B cell (primary cell): Measurements from ENCODE around the gene CNOT8. TPM values are rescaled to one million over a fixed set of nuclear protein-coding genes. Genes with fewer than 3 reads are reported as not detected.

ENCODE experiments used
- ATAC-seq: fragments of 200-7000 bp; cut with Tn5 transposase; one replicate; pipeline ENCODE4 v1.10.0; 2021; ENCODE audit warnings: low read depth, mild to moderate bottlenecking, moderate number of reproducible peaks, moderate library complexity
- CTCF ChIA-PET: fragments of 350-600 bp; sonication (Branson Sonifier 250); formaldehyde crosslinking; loops from one replicate; lab custom pipeline; 2021; ENCODE audit warnings: antibody characterized with exemption, inconsistent platforms; lab: Charles Lee
- POLR2A ChIA-PET: fragments of 350-600 bp; sonication (Branson Sonifier 250); formaldehyde crosslinking; loops from one replicate; lab custom pipeline; 2021; ENCODE audit warnings: antibody characterized with exemption; lab: Charles Lee
- DNase-seq: peaks from one replicate; pipeline ENCODE4 v3.0.0; 2013
- H2AFZ ChIP-seq: 2 replicates; pipeline ENCODE4 v1.6.1; 2012; ENCODE audit warnings: mild to moderate bottlenecking, low read depth, low read length; ENCODE audit not compliant: insufficient read depth, poor library complexity, severe bottlenecking
- H3K27ac ChIP-seq, 2 donors: 1 replicate in 1 of 2; 2 replicates in 1 of 2; pipeline ENCODE4 v1.5.1; 2012 to 2013; ENCODE audit warnings: low read length in 2 of 2, mild to moderate bottlenecking in 2 of 2, moderate library complexity in 1 of 2
- H3K27me3 ChIP-seq, 4 experiments: fragments of 200-600 bp in 1 of 4; sonication (generic) in 1 of 4; replicated peaks in 1 of 4; 1 replicate in 2 of 4; 2 replicates in 2 of 4; pipeline versions ENCODE4 v1.6.1 to v1.7.0; 2013 to 2016; ENCODE audit warnings: low read length in 3 of 4, mild to moderate bottlenecking in 2 of 4, mixed read lengths in 1 of 4, moderate library complexity in 1 of 4; ENCODE audit not compliant: insufficient read depth in 4 of 4, control insufficient read depth in 3 of 4; ENCODE audit errors: control extremely low read depth in 1 of 4
- H3K36me3 ChIP-seq, 2 experiments: replicated peaks in 1 of 2; 1 replicate in 1 of 2; 2 replicates in 1 of 2; pipeline versions ENCODE4 v1.6.1 to v1.7.1; 2013; ENCODE audit warnings: low read length in 1 of 2; ENCODE audit not compliant: insufficient read depth in 2 of 2, control insufficient read depth in 1 of 2; ENCODE audit errors: control extremely low read depth in 1 of 2, extremely low read depth in 1 of 2
- H3K4me1 ChIP-seq, 2 donors: fragments of 200-600 bp in 1 of 2; sonication (generic) in 1 of 2; 1 replicate in 1 of 2; 2 replicates in 1 of 2; pipeline versions ENCODE4 v1.5.1 to v1.6.1; 2013 to 2017; ENCODE audit warnings: low read length in 2 of 2; ENCODE audit not compliant: control insufficient read depth in 2 of 2, insufficient read depth in 2 of 2
- H3K4me2 ChIP-seq: replicated peaks from 2 replicates; pipeline ENCODE3; 2012; ENCODE audit warnings: mild to moderate bottlenecking, low read depth, low read length; ENCODE audit not compliant: poor library complexity, severe bottlenecking
- H3K4me3 ChIP-seq, 5 experiments: fragments of 200-600 bp in 1 of 5; sonication (generic) in 1 of 5; 1 replicate in 3 of 5; 2 replicates in 2 of 5; pipeline versions ENCODE4 v1.5.1 to v1.7.0; 2011 to 2016; ENCODE audit warnings: low read length in 4 of 5, mild to moderate bottlenecking in 4 of 5, low read depth in 2 of 5, control low read depth in 1 of 5, moderate library complexity in 1 of 5; ENCODE audit not compliant: insufficient read depth in 1 of 5; ENCODE audit errors: control extremely low read depth in 1 of 5, extremely low read depth in 1 of 5
- H3K79me2 ChIP-seq: fragments of 200-600 bp; sonication (generic); one replicate; pipeline ENCODE4 v1.6.0; 2016; ENCODE audit warnings: low read length; ENCODE audit not compliant: control insufficient read depth, insufficient read depth
- H3K9ac ChIP-seq: fragments of 200-600 bp; sonication (generic); 2 replicates; pipeline ENCODE4 v1.6.1; 2017; ENCODE audit warnings: mild to moderate bottlenecking, low read length, moderate library complexity
- H3K9me3 ChIP-seq, 3 donors: one replicate each; pipeline versions ENCODE4 v1.6.1 to v1.7.1; 2013; ENCODE audit warnings: low read length in 2 of 3; ENCODE audit not compliant: control insufficient read depth in 2 of 3, insufficient read depth in 1 of 3; ENCODE audit errors: control extremely low read depth in 1 of 3
- H4K20me1 ChIP-seq: 2 replicates; pipeline ENCODE4 v1.6.0; 2012; ENCODE audit warnings: mild to moderate bottlenecking, low read length; ENCODE audit not compliant: insufficient read depth, control insufficient read depth, poor library complexity, severe bottlenecking
- H3K27ac Mint-ChIP-seq: one replicate; pipeline ENCODE4 v1.8.0; 2021; ENCODE audit warnings: mixed read lengths
- H3K27me3 Mint-ChIP-seq: one replicate; pipeline ENCODE4 v1.8.0; 2021; ENCODE audit warnings: mixed read lengths
- H3K4me1 Mint-ChIP-seq: one replicate; pipeline ENCODE4 v1.8.0; 2021; ENCODE audit warnings: mixed read lengths
- H3K4me3 Mint-ChIP-seq: one replicate; pipeline ENCODE4 v1.8.0; 2021; ENCODE audit warnings: mixed read lengths
- H3K9me3 Mint-ChIP-seq: one replicate; pipeline ENCODE4 v1.8.0; 2022; ENCODE audit warnings: mixed read lengths; ENCODE audit not compliant: insufficient read depth
- CTCF ChIP-seq: fragments of 200-600 bp; IDR thresholded peaks from one replicate; pipeline ENCODE4 v1.8.0; 2022; ENCODE audit warnings: antibody characterized with exemption, mild to moderate bottlenecking
- EZH2 ChIP-seq: IDR thresholded peaks from 2 replicates; pipeline ENCODE4 v1.6.1; 2012; ENCODE audit warnings: borderline replicate concordance, low read depth, mild to moderate bottlenecking, moderate library complexity, low read length; ENCODE audit not compliant: insufficient read depth, poor library complexity, severe bottlenecking
- WGBS: methylation state at CpG from one replicate; pipeline ENCODE4 v1.1.5; 2013; ENCODE audit warnings: missing lambda C conversion rate; ENCODE audit not compliant: insufficient coverage; 5-methylcytosine and 5-hydroxymethylcytosine counted together
- intact Hi-C: fragments of 100-400 bp; cut with micrococcal nuclease; formaldehyde crosslinking; loops from one replicate; pipeline ENCODE4 v1.10.0; 2022
- polyA plus RNA-seq: library from polyadenylated mRNA; depleted of rRNA; stranded (reverse); fragments of >200 nt; gene quantifications from 2 replicates; pipeline ENCODE4 v1.2.3, GENCODE V29; 2012
- total RNA-seq, 2 donors: library from RNA; stranded (reverse); fragments of 120-200 nt in 1 of 2; gene quantifications; 1 replicate in 1 of 2; 2 replicates in 1 of 2; pipeline versions ENCODE4 v1.2.3 to v1.2.4, GENCODE V29; 2013 to 2022

The CNOT8 gene
- total and polyA plus RNA-seq, 2 donors (not counting 1 experiment from before 2014, with no cell fraction given) = 58.5 to 78.6 TPM

- Mint-ChIP-seq H3K4me1 (peaks cover 20% of the 10 kb centered on the region), H3K27me3 (no peaks in the 10 kb centered on the region), H3K9me3 (no peaks in the 10 kb centered on the region), H3K27ac (peak overlapping the region; percentile 50), H3K4me3 (no peak overlapping the region)
- 82% methylated on average over 2 of the region's 3 CpGs for WGBS
- Histone ChIP-seq H3K36me3 (peaks cover 16 to 75% of the 10 kb centered on the region in 2 experiments), H3K9ac (no peak overlapping the region), H3K27me3 (no peaks in the 10 kb centered on the region), H3K79me2 (no peaks in the 10 kb centered on the region), H3K4me1 (peaks cover 21 to 25% of the 10 kb centered on the region in 2 donors), H2AFZ (no peak overlapping the region), H4K20me1 (peaks cover 19% of the 10 kb centered on the region), H3K9me3 (no peaks in the 10 kb centered on the region), H3K27ac (peak overlapping the region in 1 of 2 donors; percentile 41), H3K4me3 (no peak overlapping the region), H3K4me2 (no peak overlapping the region)
- ATAC-seq (peak; percentile 82), DNase-seq (peak; percentile 75)
- TF ChIP-seq EZH2 (no peak), CTCF (peak; percentile 97)
- intact Hi-C loops = loop anchor here (1.0 to 2.0 kb wide), 3 partner anchors 45 to 162 kb away; partner anchors contain the start of gene LARP1
- CTCF ChIA-PET = interaction anchor here (0.8 to 7.7 kb wide), 4 partner anchors 40 to 162 kb away, joined by 3 to 84 read pairs (median 4); no protein-coding TSS in a partner anchor
- POLR2A ChIA-PET = interaction anchor here (0.7 kb wide), 1 partner anchor 129 kb away, joined by 3 read pairs; no protein-coding TSS in a partner anchor
Measured at GRCh38 chr5:154811653-154812465, 46.6 kb upstream of the CNOT8 start.

- ChIA-PET POLR2A (no interaction called here), CTCF (interaction anchor here (0.6 to 7.7 kb wide), 2 partner anchors 164 to 217 kb away, joined by 3 to 84 read pairs; no protein-coding TSS in a partner anchor)
- DNase-seq (peak; percentile 17), ATAC-seq (no peak)
- peak overlapping the region; percentile 30 for H3K9ac ChIP-seq
- intact Hi-C loops = loop anchor here (2.0 kb wide), 1 partner anchor 58 kb away; the partner anchor contains the start of gene LARP1
- Mint-ChIP-seq H3K4me1 (peaks cover 20% of the 10 kb centered on the region), H3K27me3 (no peaks in the 10 kb centered on the region), H3K9me3 (no peaks in the 10 kb centered on the region), H3K4me3 (no peak overlapping the region), H3K27ac (peak overlapping the region; percentile 76)
- peaks cover 11 to 72% of the 10 kb centered on the region in 2 experiments for H3K36me3 ChIP-seq
- peaks cover 21 to 25% of the 10 kb centered on the region in 2 donors for H3K4me1 ChIP-seq
- H3K4me3 ChIP-seq = no peak overlapping the region
- H3K79me2 ChIP-seq = no peaks in the 10 kb centered on the region
- TF ChIP-seq CTCF (no peak), EZH2 (no peak)
- H4K20me1 ChIP-seq = peaks cover 19% of the 10 kb centered on the region
- 14% methylated on average over 2 of the region's 4 CpGs for WGBS
- no peaks in the 10 kb centered on the region for H3K27me3 ChIP-seq
- H3K4me2 ChIP-seq = peak overlapping the region; percentile 33
- no peak overlapping the region for H2AFZ ChIP-seq
- peak overlapping the region in 1 of 2 donors; percentile 81 for H3K27ac ChIP-seq
- H3K9me3 ChIP-seq = no peaks in the 10 kb centered on the region
Measured at GRCh38 chr5:154813158-154813557, 45.3 kb upstream of the CNOT8 start.
